ENCODE measurements around the gene MYZAP.

GRCh38 chr15:57604507-57604906 lies 12.8 kb downstream of the MYZAP start:
- TF ChIP-seq, protein P1, sequence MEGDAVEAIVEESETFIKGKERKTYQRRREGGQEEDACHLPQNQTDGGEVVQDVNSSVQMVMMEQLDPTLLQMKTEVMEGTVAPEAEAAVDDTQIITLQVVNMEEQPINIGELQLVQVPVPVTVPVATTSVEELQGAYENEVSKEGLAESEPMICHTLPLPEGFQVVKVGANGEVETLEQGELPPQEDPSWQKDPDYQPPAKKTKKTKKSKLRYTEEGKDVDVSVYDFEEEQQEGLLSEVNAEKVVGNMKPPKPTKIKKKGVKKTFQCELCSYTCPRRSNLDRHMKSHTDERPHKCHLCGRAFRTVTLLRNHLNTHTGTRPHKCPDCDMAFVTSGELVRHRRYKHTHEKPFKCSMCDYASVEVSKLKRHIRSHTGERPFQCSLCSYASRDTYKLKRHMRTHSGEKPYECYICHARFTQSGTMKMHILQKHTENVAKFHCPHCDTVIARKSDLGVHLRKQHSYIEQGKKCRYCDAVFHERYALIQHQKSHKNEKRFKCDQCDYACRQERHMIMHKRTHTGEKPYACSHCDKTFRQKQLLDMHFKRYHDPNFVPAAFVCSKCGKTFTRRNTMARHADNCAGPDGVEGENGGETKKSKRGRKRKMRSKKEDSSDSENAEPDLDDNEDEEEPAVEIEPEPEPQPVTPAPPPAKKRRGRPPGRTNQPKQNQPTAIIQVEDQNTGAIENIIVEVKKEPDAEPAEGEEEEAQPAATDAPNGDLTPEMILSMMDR (optimal IDR thresholded peaks at IDR 0.05 in 1 of 3, IDR thresholded peaks at IDR 0.05 in 1 of 3, conservative IDR thresholded peaks at IDR 0.05 in 1 of 3; ENCODE audit: extremely low read depth in 1 of 3, insufficient read depth in 2 of 3, low read length in 3 of 3) = no peak
- TF ChIP-seq EZH2 (IDR thresholded peaks at IDR 0.05; ENCODE audit: low read length) = no peak
